ENCODE data around the gene TBPL2.

The TBPL2 gene

GRCh38 chr14:55382483-55382882 is 57.9 kb downstream of the TBPL2 start:
- CTCF ChIA-PET, result interaction anchor here (0.8 to 2.5 kb wide), 6 partner anchors 10 to 136 kb away, joined by 3 to 6 read pairs (median 6); no protein-coding TSS in a partner anchor
- DNase-seq (ENCODE audit: low read depth, low spot score), result no peak
- POLR2A ChIA-PET, result no interaction called here
- no peak overlapping the region for H3K4me3 ChIP-seq (ENCODE audit: low read depth, low read length)
- no peak for TF ChIP-seq CTCF (IDR thresholded peaks at IDR 0.05; ENCODE audit: insufficient read depth, low read length, missing control alignments)

- no peak for DNase-seq (ENCODE audit: low read depth, low spot score)
- POLR2A ChIA-PET, result no interaction called here
- no peak for TF ChIP-seq CTCF (IDR thresholded peaks at IDR 0.05; ENCODE audit: insufficient read depth, low read length, missing control alignments)
- CTCF ChIA-PET, result interaction anchor here (1.2 to 2.5 kb wide), 5 partner anchors 9 to 65 kb away, joined by 3 to 6 read pairs (median 4); no protein-coding TSS in a partner anchor
- H3K4me3 ChIP-seq (ENCODE audit: low read depth, low read length), result no peak overlapping the region
Measured at GRCh38 chr14:55381561-55381960, 58.9 kb downstream of the TBPL2 start.

- POLR2A ChIA-PET, result no interaction called here
- H3K4me3 ChIP-seq (ENCODE audit: low read depth, low read length), result no peak overlapping the region
- DNase-seq (ENCODE audit: low read depth, low spot score), result no peak
- CTCF ChIA-PET, result interaction anchor here (1.2 to 1.3 kb wide), 3 partner anchors 10 to 65 kb away, joined by 4 to 6 read pairs (median 4); no protein-coding TSS in a partner anchor
- TF ChIP-seq CTCF (IDR thresholded peaks at IDR 0.05; ENCODE audit: insufficient read depth, low read length, missing control alignments), result no peak
Measured at GRCh38 chr14:55381040-55381439, 59.4 kb downstream of the TBPL2 start.

GRCh38 chr14:55377236-55377635 is 63.2 kb downstream of the TBPL2 start:
- POLR2A ChIA-PET, result no interaction called here
- H3K4me3 ChIP-seq (ENCODE audit: low read depth, low read length), result no peak overlapping the region
- CTCF ChIA-PET, result no interaction called here
- no peak for TF ChIP-seq CTCF (IDR thresholded peaks at IDR 0.05; ENCODE audit: insufficient read depth, low read length, missing control alignments)
- DNase-seq (ENCODE audit: low read depth, low spot score), result no peak

GRCh38 chr14:55374771-55375170 is 65.6 kb downstream of the TBPL2 start:
- H3K4me3 ChIP-seq (ENCODE audit: low read depth, low read length), result no peak overlapping the region
- TF ChIP-seq CTCF (IDR thresholded peaks at IDR 0.05; ENCODE audit: insufficient read depth, low read length, missing control alignments), result no peak
- DNase-seq (ENCODE audit: low read depth, low spot score), result no peak
- ChIA-PET POLR2A (no interaction called here), CTCF (interaction anchor here (2.2 to 2.5 kb wide), 2 partner anchors 20 to 104 kb away, joined by 10 to 11 read pairs; no protein-coding TSS in a partner anchor)

GRCh38 chr14:55373784-55374705 is 66.4 kb downstream of the TBPL2 start:
- ChIA-PET POLR2A (no interaction called here), CTCF (interaction anchor here (1.0 to 2.5 kb wide), 3 partner anchors 19 to 103 kb away, joined by 4 to 11 read pairs (median 10); no protein-coding TSS in a partner anchor)
- DNase-seq (ENCODE audit: low read depth, low spot score), result no peak
- no peak for TF ChIP-seq CTCF (IDR thresholded peaks at IDR 0.05; ENCODE audit: insufficient read depth, low read length, missing control alignments)
- H3K4me3 ChIP-seq (ENCODE audit: low read depth, low read length), result no peak overlapping the region

Data from AG04449 (cell line).